ENCODE measurements around the gene DSC2.

The DSC2 gene

DNA sequence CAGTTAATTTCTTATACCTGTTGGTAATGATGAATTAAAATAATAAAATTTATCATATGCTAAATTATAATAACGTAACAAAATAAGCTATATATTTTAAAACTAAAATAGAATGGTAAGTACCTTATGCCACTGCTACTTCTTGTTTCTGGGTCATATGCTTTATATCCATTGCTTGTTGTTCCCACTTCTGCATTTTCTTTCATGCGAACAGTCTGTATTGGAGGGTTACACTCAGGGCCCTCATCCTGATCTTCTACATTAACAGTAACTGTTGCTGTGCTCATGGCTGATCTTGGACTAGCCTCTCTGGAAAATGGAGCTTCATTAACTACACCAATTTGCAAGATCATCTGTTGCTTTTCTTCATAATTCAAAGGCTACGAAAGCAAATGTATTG is 22.2 kb downstream of the DSC2 start:
- DNase-seq (ENCODE audit: low spot score), result no peak
- TF ChIP-seq, protein P1, sequence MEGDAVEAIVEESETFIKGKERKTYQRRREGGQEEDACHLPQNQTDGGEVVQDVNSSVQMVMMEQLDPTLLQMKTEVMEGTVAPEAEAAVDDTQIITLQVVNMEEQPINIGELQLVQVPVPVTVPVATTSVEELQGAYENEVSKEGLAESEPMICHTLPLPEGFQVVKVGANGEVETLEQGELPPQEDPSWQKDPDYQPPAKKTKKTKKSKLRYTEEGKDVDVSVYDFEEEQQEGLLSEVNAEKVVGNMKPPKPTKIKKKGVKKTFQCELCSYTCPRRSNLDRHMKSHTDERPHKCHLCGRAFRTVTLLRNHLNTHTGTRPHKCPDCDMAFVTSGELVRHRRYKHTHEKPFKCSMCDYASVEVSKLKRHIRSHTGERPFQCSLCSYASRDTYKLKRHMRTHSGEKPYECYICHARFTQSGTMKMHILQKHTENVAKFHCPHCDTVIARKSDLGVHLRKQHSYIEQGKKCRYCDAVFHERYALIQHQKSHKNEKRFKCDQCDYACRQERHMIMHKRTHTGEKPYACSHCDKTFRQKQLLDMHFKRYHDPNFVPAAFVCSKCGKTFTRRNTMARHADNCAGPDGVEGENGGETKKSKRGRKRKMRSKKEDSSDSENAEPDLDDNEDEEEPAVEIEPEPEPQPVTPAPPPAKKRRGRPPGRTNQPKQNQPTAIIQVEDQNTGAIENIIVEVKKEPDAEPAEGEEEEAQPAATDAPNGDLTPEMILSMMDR (IDR thresholded peaks at IDR 0.05), result no peak
- Histone ChIP-seq H3K27ac (no peak overlapping the region), H3K4me3 (no peak overlapping the region)

- DNase-seq (ENCODE audit: low spot score), result no peak
- Histone ChIP-seq H3K27ac (no peak overlapping the region), H3K4me3 (no peak overlapping the region)
- TF ChIP-seq, protein P1 (IDR thresholded peaks at IDR 0.05), result no peak
Observed at GRCh38 chr18:31077878-31078277, 24.3 kb downstream of the DSC2 start.

DNA sequence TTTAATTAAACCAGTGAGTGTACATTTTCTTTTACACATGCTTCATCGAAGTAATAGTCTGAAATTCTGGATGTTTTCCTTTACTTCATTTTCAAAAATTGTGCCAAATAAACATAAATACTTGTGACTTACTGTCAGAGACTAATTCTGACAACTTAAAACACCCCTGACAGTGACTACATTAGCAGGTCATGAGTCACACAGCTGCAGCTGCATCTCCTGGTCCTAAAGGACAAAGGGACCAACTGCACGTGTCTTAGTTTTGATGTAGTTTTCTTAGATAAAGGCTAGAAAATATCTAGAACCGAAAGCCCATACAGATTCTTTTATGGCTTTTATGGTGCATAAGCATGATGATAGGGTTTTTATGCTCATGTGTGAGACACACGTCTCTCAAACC is 30.0 kb downstream of the DSC2 start:
- DNase-seq (ENCODE audit: low spot score), result no peak
- TF ChIP-seq, protein P1 (IDR thresholded peaks at IDR 0.05), result no peak

GRCh38 chr18:31070206-31070605 is 32.0 kb downstream of the DSC2 start:
- Histone ChIP-seq H3K4me3 (no peak overlapping the region), H3K27ac (no peak overlapping the region)
- DNase-seq (ENCODE audit: low spot score), result no peak
- TF ChIP-seq, protein P1 (IDR thresholded peaks at IDR 0.05), result no peak

More for the DNA sequence above, 30.0 kb downstream of the DSC2 start:
- H3K27ac ChIP-seq, result no peak overlapping the region
- no peak overlapping the region for H3K4me3 ChIP-seq

- TF ChIP-seq, protein P1 (IDR thresholded peaks at IDR 0.05), result no peak
- H3K27ac ChIP-seq, result no peak overlapping the region
Observed at GRCh38 chr18:31066266-31066665, 36.0 kb downstream of the DSC2 start.

GRCh38 chr18:31065036-31065773 is 37.0 kb downstream of the DSC2 start:
- no peak overlapping the region for H3K4me3 ChIP-seq
- TF ChIP-seq, protein P1 (IDR thresholded peaks at IDR 0.05), result no peak
- no peak overlapping the region for H3K27ac ChIP-seq
- no peak for DNase-seq (ENCODE audit: low spot score)

More at GRCh38 chr18:31066266-31066665, 36.0 kb downstream of the DSC2 start:
- H3K4me3 ChIP-seq, result no peak overlapping the region
- no peak for DNase-seq (ENCODE audit: low spot score)

DNA sequence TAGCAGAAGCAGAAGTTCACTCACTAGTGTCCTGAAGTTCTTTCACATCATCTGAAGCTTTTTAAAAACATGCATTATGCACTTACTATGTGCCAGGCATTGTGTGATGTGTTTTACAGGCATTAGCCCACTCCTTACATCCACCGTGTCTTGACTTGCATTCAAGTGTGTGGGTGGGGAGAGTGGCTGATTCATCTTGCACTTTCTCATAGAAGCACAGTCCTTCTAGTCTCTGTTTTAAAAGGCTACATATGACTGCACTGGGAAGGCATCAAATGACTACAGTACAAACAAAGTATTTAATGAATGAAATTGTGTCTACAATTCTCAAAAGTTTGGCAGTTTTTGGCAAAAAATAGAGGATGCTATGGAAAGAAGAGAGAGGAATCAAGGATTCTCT is 38.1 kb downstream of the DSC2 start:
- no peak for DNase-seq (ENCODE audit: low spot score)
- H3K27ac ChIP-seq, result no peak overlapping the region
- TF ChIP-seq, protein P1 (IDR thresholded peaks at IDR 0.05), result no peak

More for the DNA sequence above, 38.1 kb downstream of the DSC2 start:
- H3K4me3 ChIP-seq, result no peak overlapping the region
